HepG2 (cell line): ENCODE data around the gene APBA1. TPM values are rescaled to one million over a fixed set of nuclear protein-coding genes. Genes with fewer than 3 reads are reported as not detected.

ENCODE experiments used
- EP300 ChIP-seq, 3 experiments: sonication (generic) in 1 of 3; formaldehyde crosslinking in 1 of 3; IDR thresholded peaks; 2 replicates each; pipeline versions ENCODE4 v1.5.1 to v1.6.1; 2011 to 2020; ENCODE audit warnings: low read depth in 2 of 3, low read length in 2 of 3, borderline replicate concordance in 1 of 3, improper control_type of control experiment in 1 of 3, mild to moderate bottlenecking in 1 of 3, missing genetic modification reagents in 1 of 3, moderate library complexity in 1 of 3
- HDAC2 ChIP-seq: sonication (generic); formaldehyde crosslinking; IDR thresholded peaks from 2 replicates; pipeline ENCODE4 v1.4.0; 2020; ENCODE audit warnings: missing genetic modification reagents
- LCORL ChIP-seq, 2 experiments: fragments of 450-650 bp in 1 of 2; sonication (generic) in 1 of 2; formaldehyde crosslinking in 1 of 2; IDR thresholded peaks; 2 replicates each; pipeline versions ENCODE4 v1.5.0 to v1.6.1; 2017 to 2020; ENCODE audit warnings: antibody characterized with exemption in 1 of 2, missing genetic modification reagents in 1 of 2
- MED1 ChIP-seq: sonication (generic); formaldehyde crosslinking; IDR thresholded peaks from 2 replicates; pipeline ENCODE4 v1.4.0; 2020; ENCODE audit warnings: missing genetic modification reagents
- NFE2L2 ChIP-seq: fragments of 150-350 bp; IDR thresholded peaks from 2 replicates; pipeline ENCODE4 v1.6.1; 2014; ENCODE audit warnings: low read length
- PHF21A ChIP-seq: sonication (generic); formaldehyde crosslinking; IDR thresholded peaks from 2 replicates; pipeline ENCODE4 v1.5.0; 2020; ENCODE audit warnings: mild to moderate bottlenecking, missing genetic modification reagents
- RXRB ChIP-seq: IDR thresholded peaks from 2 replicates; pipeline ENCODE4 v1.6.1; 2016; ENCODE audit warnings: borderline replicate concordance, missing genetic modification reagents, missing compliant biosample characterization
- SALL1 ChIP-seq: sonication (generic); formaldehyde crosslinking; IDR thresholded peaks from 2 replicates; pipeline ENCODE4 v1.8.0; 2022; ENCODE audit warnings: mild to moderate bottlenecking, missing genetic modification reagents
- SOX13 ChIP-seq, 3 experiments: fragments of 450-650 bp in 1 of 3; sonication (generic) in 1 of 3; formaldehyde crosslinking in 1 of 3; IDR thresholded peaks in 2 of 3; conservative IDR thresholded peaks in 1 of 3; 2 replicates each; pipeline versions ENCODE4 v1.5.0 to v1.6.1; 2016 to 2020; ENCODE audit warnings: antibody characterized with exemption in 1 of 3, mild to moderate bottlenecking in 1 of 3, missing compliant biosample characterization in 1 of 3, missing genetic modification reagents in 1 of 3, moderate library complexity in 1 of 3
- SRF ChIP-seq: IDR thresholded peaks from 2 replicates; pipeline ENCODE4 v1.6.1; 2011; ENCODE audit warnings: mild to moderate bottlenecking, low read depth, low read length, moderate library complexity
- ZFP62 ChIP-seq: sonication (generic); formaldehyde crosslinking; IDR thresholded peaks from 2 replicates; pipeline ENCODE4 v1.4.0; 2020; ENCODE audit warnings: missing genetic modification reagents
- ZMYM3 ChIP-seq: sonication (generic); formaldehyde crosslinking; IDR thresholded peaks from 2 replicates; pipeline ENCODE4 v1.5.1; 2020; ENCODE audit warnings: mild to moderate bottlenecking, missing genetic modification reagents
- ZNF264 ChIP-seq: sonication (generic); formaldehyde crosslinking; IDR thresholded peaks from 2 replicates; pipeline ENCODE4 v1.4.0; 2020; ENCODE audit warnings: missing genetic modification reagents
- ZSCAN21 ChIP-seq: sonication (generic); formaldehyde crosslinking; IDR thresholded peaks from 2 replicates; pipeline ENCODE4 v1.8.0; 2022; ENCODE audit warnings: mild to moderate bottlenecking, missing genetic modification reagents, moderate library complexity, borderline replicate concordance
- polyA plus RNA-seq, 8 experiments: library from polyadenylated mRNA; depleted of rRNA in 3 of 8; stranded (reverse) in 7 of 8; unstranded in 1 of 8; fragments of >200 nt; fragmentation: Illumina TruSeq in 4 of 8; extraction: Trizol in 4 of 8; gene quantifications; 2 replicates each; pipeline versions ENCODE4 v1.2.1 to v1.2.3, GENCODE V29; 2011 to 2016; ENCODE audit warnings: low read depth in 4 of 8, missing spikeins in 1 of 8, mixed read lengths in 1 of 8; ENCODE audit not compliant: insufficient read depth in 1 of 8
- total RNA-seq, 5 experiments: library from RNA; depleted of rRNA; stranded (reverse); fragments of >200 nt; fragmentation: Illumina TruSeq; extraction: Trizol; gene quantifications; 2 replicates each; pipeline ENCODE4 v1.2.3, GENCODE V29; 2016; ENCODE audit warnings: low read depth in 1 of 5
- TF ChIP-seq, protein P1 (sequence below): sonication (generic); formaldehyde crosslinking; IDR thresholded peaks from 2 replicates; pipeline ENCODE4 v1.4.0; 2020; ENCODE audit warnings: mild to moderate bottlenecking, missing genetic modification reagents, borderline replicate concordance
- TF ChIP-seq, protein P2 (sequence below): sonication (generic); formaldehyde crosslinking; conservative IDR thresholded peaks from 2 replicates; pipeline ENCODE4 v1.4.0; 2020; ENCODE audit warnings: missing genetic modification reagents
- TF ChIP-seq, protein P3 (sequence below): sonication (generic); formaldehyde crosslinking; conservative IDR thresholded peaks from 2 replicates; pipeline ENCODE4 v1.4.0; 2020; ENCODE audit warnings: missing genetic modification reagents
- TF ChIP-seq, protein P4 (sequence below): sonication (generic); formaldehyde crosslinking; IDR thresholded peaks from 2 replicates; pipeline ENCODE4 v1.4.0; 2020; ENCODE audit warnings: missing genetic modification reagents, borderline replicate concordance

The APBA1 gene
- total and polyA plus RNA-seq, 2 of the 13 experiments (the other 11 are each of a cell fraction or from before 2014, with no cell fraction given) = 0.15 TPM; not detected in 1

DNA sequence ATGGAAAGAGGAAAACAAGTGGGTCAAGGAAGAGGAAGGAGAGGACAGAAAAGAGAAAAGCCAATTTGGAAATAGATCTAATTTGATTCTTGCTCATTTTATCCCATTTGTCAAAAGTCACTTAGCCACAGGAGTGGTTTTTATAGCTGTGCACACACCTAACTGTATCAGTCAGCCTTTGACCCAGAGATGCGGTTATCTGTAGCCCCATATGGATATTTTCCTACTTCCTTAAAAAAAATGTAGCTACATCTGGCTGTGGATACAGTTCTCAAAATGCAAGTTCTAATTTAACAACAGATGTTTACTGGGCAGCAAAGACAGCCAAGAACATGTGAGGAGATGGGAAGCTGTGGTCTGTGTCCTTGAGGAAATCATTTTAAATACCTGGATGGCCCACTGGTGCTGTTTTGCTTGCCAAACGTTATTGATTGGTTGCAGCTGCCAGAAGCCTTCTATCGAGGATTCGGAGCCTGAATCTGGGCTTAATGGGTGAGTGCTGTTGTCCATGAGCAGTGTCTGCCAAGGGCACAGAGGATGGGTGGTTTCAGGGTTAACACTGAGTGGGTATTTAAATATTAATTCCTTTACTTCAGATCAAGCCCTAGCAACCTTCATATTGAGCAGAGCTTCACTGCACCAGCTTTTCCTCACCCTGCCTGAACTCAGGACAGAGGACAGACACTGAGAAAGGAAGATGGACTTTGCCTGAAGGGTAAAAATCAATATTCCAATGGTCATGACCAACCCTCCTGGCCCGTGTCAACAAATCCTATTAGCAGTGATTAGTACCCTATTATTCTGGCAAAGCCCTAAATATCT, 92.2 kb downstream of the APBA1 start (continued):
- TF ChIP-seq NFE2L2 = no peak
- TF ChIP-seq, protein P1, sequence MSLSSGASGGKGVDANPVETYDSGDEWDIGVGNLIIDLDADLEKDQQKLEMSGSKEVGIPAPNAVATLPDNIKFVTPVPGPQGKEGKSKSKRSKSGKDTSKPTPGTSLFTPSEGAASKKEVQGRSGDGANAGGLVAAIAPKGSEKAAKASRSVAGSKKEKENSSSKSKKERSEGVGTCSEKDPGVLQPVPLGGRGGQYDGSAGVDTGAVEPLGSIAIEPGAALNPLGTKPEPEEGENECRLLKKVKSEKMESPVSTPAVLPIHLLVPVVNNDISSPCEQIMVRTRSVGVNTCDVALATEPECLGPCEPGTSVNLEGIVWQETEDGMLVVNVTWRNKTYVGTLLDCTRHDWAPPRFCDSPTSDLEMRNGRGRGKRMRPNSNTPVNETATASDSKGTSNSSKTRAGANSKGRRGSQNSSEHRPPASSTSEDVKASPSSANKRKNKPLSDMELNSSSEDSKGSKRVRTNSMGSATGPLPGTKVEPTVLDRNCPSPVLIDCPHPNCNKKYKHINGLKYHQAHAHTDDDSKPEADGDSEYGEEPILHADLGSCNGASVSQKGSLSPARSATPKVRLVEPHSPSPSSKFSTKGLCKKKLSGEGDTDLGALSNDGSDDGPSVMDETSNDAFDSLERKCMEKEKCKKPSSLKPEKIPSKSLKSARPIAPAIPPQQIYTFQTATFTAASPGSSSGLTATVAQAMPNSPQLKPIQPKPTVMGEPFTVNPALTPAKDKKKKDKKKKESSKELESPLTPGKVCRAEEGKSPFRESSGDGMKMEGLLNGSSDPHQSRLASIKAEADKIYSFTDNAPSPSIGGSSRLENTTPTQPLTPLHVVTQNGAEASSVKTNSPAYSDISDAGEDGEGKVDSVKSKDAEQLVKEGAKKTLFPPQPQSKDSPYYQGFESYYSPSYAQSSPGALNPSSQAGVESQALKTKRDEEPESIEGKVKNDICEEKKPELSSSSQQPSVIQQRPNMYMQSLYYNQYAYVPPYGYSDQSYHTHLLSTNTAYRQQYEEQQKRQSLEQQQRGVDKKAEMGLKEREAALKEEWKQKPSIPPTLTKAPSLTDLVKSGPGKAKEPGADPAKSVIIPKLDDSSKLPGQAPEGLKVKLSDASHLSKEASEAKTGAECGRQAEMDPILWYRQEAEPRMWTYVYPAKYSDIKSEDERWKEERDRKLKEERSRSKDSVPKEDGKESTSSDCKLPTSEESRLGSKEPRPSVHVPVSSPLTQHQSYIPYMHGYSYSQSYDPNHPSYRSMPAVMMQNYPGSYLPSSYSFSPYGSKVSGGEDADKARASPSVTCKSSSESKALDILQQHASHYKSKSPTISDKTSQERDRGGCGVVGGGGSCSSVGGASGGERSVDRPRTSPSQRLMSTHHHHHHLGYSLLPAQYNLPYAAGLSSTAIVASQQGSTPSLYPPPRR (CRISPR knock-in tag) = peak; percentile 36; the same call in 1 of the 2 replicates
- 0 out of 2 replicates have a peak, but pooled peaks have one; percentile 11 for TF ChIP-seq MED1
- TF ChIP-seq, protein P2, sequence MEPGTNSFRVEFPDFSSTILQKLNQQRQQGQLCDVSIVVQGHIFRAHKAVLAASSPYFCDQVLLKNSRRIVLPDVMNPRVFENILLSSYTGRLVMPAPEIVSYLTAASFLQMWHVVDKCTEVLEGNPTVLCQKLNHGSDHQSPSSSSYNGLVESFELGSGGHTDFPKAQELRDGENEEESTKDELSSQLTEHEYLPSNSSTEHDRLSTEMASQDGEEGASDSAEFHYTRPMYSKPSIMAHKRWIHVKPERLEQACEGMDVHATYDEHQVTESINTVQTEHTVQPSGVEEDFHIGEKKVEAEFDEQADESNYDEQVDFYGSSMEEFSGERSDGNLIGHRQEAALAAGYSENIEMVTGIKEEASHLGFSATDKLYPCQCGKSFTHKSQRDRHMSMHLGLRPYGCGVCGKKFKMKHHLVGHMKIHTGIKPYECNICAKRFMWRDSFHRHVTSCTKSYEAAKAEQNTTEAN (CRISPR knock-in tag) = no peak
- TF ChIP-seq SALL1 = peak; percentile 64
- peak; percentile 41; the same call in 1 of the 2 replicates for TF ChIP-seq ZMYM3 (CRISPR knock-in tag)
- TF ChIP-seq, protein P3, sequence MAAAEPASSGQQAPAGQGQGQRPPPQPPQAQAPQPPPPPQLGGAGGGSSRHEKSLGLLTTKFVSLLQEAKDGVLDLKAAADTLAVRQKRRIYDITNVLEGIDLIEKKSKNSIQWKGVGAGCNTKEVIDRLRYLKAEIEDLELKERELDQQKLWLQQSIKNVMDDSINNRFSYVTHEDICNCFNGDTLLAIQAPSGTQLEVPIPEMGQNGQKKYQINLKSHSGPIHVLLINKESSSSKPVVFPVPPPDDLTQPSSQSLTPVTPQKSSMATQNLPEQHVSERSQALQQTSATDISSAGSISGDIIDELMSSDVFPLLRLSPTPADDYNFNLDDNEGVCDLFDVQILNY (CRISPR knock-in tag) = no peak
- peak; percentile 52; the same call in 1 of the 2 replicates for TF ChIP-seq ZNF264 (CRISPR knock-in tag)
- TF ChIP-seq SRF = no peak
- TF ChIP-seq LCORL (IDR thresholded peaks at IDR 0.05) = no peak
- 0 out of 2 replicates have a peak, but pooled peaks have one; percentile 38 for TF ChIP-seq LCORL (CRISPR knock-in tag; IDR thresholded peaks at IDR 0.05)
- TF ChIP-seq, protein P4, sequence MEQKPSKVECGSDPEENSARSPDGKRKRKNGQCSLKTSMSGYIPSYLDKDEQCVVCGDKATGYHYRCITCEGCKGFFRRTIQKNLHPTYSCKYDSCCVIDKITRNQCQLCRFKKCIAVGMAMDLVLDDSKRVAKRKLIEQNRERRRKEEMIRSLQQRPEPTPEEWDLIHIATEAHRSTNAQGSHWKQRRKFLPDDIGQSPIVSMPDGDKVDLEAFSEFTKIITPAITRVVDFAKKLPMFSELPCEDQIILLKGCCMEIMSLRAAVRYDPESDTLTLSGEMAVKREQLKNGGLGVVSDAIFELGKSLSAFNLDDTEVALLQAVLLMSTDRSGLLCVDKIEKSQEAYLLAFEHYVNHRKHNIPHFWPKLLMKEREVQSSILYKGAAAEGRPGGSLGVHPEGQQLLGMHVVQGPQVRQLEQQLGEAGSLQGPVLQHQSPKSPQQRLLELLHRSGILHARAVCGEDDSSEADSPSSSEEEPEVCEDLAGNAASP (CRISPR knock-in tag) = peak; percentile 83; the same call in 1 of the 2 replicates
- peak in 1 of 2 experiments; percentile 37; a peak in 1 of 4 replicates for TF ChIP-seq EP300 (IDR thresholded peaks at IDR 0.05; ENCODE audit: low read depth in 2 of 2, low read length in 2 of 2)
- TF ChIP-seq EP300 (CRISPR knock-in tag; IDR thresholded peaks at IDR 0.05; ENCODE audit: borderline replicate concordance) = no peak
- no peak for TF ChIP-seq SOX13 (IDR thresholded peaks at IDR 0.05)
- TF ChIP-seq SOX13 (CRISPR knock-in tag; conservative IDR thresholded peaks at IDR 0.05 in 1 of 2, IDR thresholded peaks at IDR 0.05 in 1 of 2) = peak in 1 of 2 experiments; percentile 51; a peak in 2 of 4 replicates
- TF ChIP-seq ZSCAN21 (CRISPR knock-in tag) = no peak
- TF ChIP-seq PHF21A (CRISPR knock-in tag) = peak; percentile 55; the same call in 1 of the 2 replicates
- TF ChIP-seq HDAC2 = peak; percentile 41; the same call in 1 of the 2 replicates
- no peak for TF ChIP-seq ZFP62 (CRISPR knock-in tag)
- peak; percentile 51; the same call in 1 of the 2 replicates for TF ChIP-seq RXRB (CRISPR knock-in tag)
